Urinary bladder (tissue), 4 donors: ENCODE data around the gene NKD2. TPM values are rescaled to one million over a fixed set of nuclear protein-coding genes. Genes with fewer than 3 reads are reported as not detected.

Source experiments
- DNase-seq: peaks from one replicate; pipeline ENCODE4 v3.0.0-alpha.2; 2015; ENCODE audit errors: extremely low spot score
- H3K27ac ChIP-seq: one replicate; pipeline ENCODE4 v1.5.1; 2013; ENCODE audit warnings: low read depth, mild to moderate bottlenecking, moderate library complexity
- H3K36me3 ChIP-seq: one replicate; pipeline ENCODE4 v1.6.1; 2013; ENCODE audit warnings: mild to moderate bottlenecking, moderate library complexity; ENCODE audit not compliant: insufficient read depth
- H3K4me1 ChIP-seq: one replicate; pipeline ENCODE4 v1.6.1; 2013; ENCODE audit warnings: mild to moderate bottlenecking, moderate library complexity; ENCODE audit not compliant: insufficient read depth
- H3K4me3 ChIP-seq: one replicate; pipeline ENCODE4 v1.5.1; 2013; ENCODE audit warnings: low read depth, low read length
- WGBS: extraction: QIAGEN DNeasy Blood & Tissue Kit; methylation state at CpG from one replicate; pipeline ENCODE4 v1.1.7; 2013; 5-methylcytosine and 5-hydroxymethylcytosine counted together
- polyA plus RNA-seq: library from polyadenylated mRNA; stranded (reverse); fragments of 200-250 nt; gene quantifications from one replicate; pipeline ENCODE4 v1.2.3, GENCODE V29; 2013
- small RNA-seq: library from RNA; depleted of rRNA; stranded (forward); fragments of <200 nt; gene quantifications from one replicate; pipeline ENCODE3, GENCODE V24; 2014
- total RNA-seq: library from RNA; depleted of rRNA; stranded (reverse); fragments of >200 nt; gene quantifications from one replicate; pipeline ENCODE4 v1.2.3, GENCODE V29; 2014
- donor health status: healthy with polysubstance abuse.
- donor health status: healthy.

NKD2 gene
- total and polyA plus RNA-seq, 2 donors: 1.3 to 7.5 TPM

DNA sequence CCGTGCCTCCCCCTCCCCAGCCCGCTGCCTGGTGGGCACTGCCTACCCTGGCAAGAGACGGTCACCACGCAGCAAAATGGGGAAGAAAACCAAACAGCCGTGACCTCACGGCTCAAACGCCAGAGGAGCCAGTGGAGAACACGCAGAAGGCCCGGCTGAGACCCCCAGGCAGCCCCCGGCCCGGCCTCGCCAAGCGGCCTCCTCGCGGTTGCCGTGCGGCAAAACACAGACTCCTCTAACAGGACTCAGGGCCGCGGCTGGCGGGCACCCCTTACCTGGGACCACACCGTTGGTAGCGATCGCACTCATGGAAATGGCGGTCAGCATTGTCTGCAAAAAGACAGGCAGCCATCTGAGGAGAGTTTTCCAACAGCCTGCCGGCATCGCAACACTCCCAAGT is 79.4 kb downstream of the NKD2 start:
- Histone ChIP-seq H3K27ac (no peak overlapping the region), H3K36me3 (peaks cover 2% of the 10 kb centered on the region)
- no peak for DNase-seq

More for the DNA sequence above, 79.4 kb downstream of the NKD2 start:
- Histone ChIP-seq H3K4me3 (no peak overlapping the region), H3K4me1 (no peaks in the 10 kb centered on the region)
- WGBS: 98% methylated on average over 26 of the region's 26 CpGs

Small RNA genes within 50 kb of the gene (small RNA-seq; reads per million reads assigned to genes)
- not detected for gene MIR4635

Other genes starting within 250 kb of the NKD2 start
- 1.4 TPM for gene ZDHHC11B, start 224.1 kb upstream of the NKD2 start, total RNA-seq
- gene ZDHHC11B, start 224.1 kb upstream of the NKD2 start, polyA plus RNA-seq: 5.8 TPM
- 9.3 TPM for gene ZDHHC11, start 157.8 kb upstream of the NKD2 start, total RNA-seq
- 5.9 TPM for gene ZDHHC11, start 157.8 kb upstream of the NKD2 start, polyA plus RNA-seq
- 27.8 TPM for gene BRD9, start 116.0 kb upstream of the NKD2 start, total RNA-seq
- gene BRD9, start 116.0 kb upstream of the NKD2 start, polyA plus RNA-seq: 27.6 TPM
- gene TRIP13, start 115.9 kb upstream of the NKD2 start, total RNA-seq: 8.7 TPM
- 1.6 TPM for gene TRIP13, start 115.9 kb upstream of the NKD2 start, polyA plus RNA-seq
- 10.2 TPM for gene SLC12A7, start 103.3 kb downstream of the NKD2 start, total RNA-seq
- gene SLC12A7, start 103.3 kb downstream of the NKD2 start, polyA plus RNA-seq: 23.8 TPM
- not detected for gene SLC6A19, start 192.8 kb downstream of the NKD2 start, total RNA-seq
- not detected for gene SLC6A19, start 192.8 kb downstream of the NKD2 start, polyA plus RNA-seq
- not detected for gene SLC6A18, start 216.6 kb downstream of the NKD2 start, total RNA-seq
- gene SLC6A18, start 216.6 kb downstream of the NKD2 start, polyA plus RNA-seq: not detected